Smooth muscle cell (in vitro differentiated cells): Measurements from ENCODE around the gene NANOS3. TPM values are rescaled to one million over a fixed set of nuclear protein-coding genes. Genes with fewer than 3 reads are reported as not detected.

Source experiments
- DNase-seq: peaks from one replicate; lab custom pipeline; 2025; ENCODE audit not compliant: unreplicated experiment; lab: John Stamatoyannopoulos, UW
- H2AFZ ChIP-seq: fragments of 200-600 bp; sonication (generic); 2 replicates; pipeline ENCODE4 v1.6.0; 2016; ENCODE audit warnings: antibody characterized with exemption, low read depth, mild to moderate bottlenecking
- H3F3A ChIP-seq: fragments of 200-600 bp; sonication (generic); 2 replicates; pipeline ENCODE4 v1.6.0; 2017; ENCODE audit warnings: antibody characterized with exemption, low read depth
- H3K27ac ChIP-seq: fragments of 200-600 bp; sonication (generic); 2 replicates; pipeline ENCODE4 v1.5.1; 2016; ENCODE audit warnings: low read depth, mild to moderate bottlenecking
- H3K27me3 ChIP-seq: fragments of 200-600 bp; sonication (generic); 2 replicates; pipeline ENCODE4 v1.6.1; 2016; ENCODE audit warnings: low read depth, mild to moderate bottlenecking
- H3K36me3 ChIP-seq: fragments of 200-600 bp; sonication (generic); 2 replicates; pipeline ENCODE4 v1.5.1; 2016; ENCODE audit warnings: low read depth
- H3K4me1 ChIP-seq: fragments of 200-600 bp; sonication (generic); 2 replicates; pipeline ENCODE4 v1.5.1; 2016; ENCODE audit warnings: low read depth
- H3K4me2 ChIP-seq: fragments of 200-600 bp; sonication (generic); 2 replicates; pipeline ENCODE4 v1.6.0; 2016; ENCODE audit warnings: mild to moderate bottlenecking
- H3K4me3 ChIP-seq: fragments of 200-600 bp; sonication (generic); 2 replicates; pipeline ENCODE4 v1.5.1; 2016; ENCODE audit warnings: mild to moderate bottlenecking
- H3K79me2 ChIP-seq: fragments of 200-600 bp; sonication (generic); 2 replicates; pipeline ENCODE4 v1.6.0; 2016; ENCODE audit warnings: low read depth, mild to moderate bottlenecking
- H3K9ac ChIP-seq: fragments of 200-600 bp; sonication (generic); 2 replicates; pipeline ENCODE4 v1.6.0; 2016; ENCODE audit warnings: low read depth
- H3K9me3 ChIP-seq: fragments of 200-600 bp; sonication (generic); replicated peaks from 2 replicates; pipeline ENCODE4 v1.5.1; 2016; ENCODE audit warnings: low read depth
- H4K20me1 ChIP-seq: fragments of 200-600 bp; sonication (generic); 2 replicates; pipeline ENCODE4 v1.6.0; 2016; ENCODE audit warnings: low read depth
- CTCF ChIP-seq: fragments of 200-600 bp; sonication (generic); IDR thresholded peaks from 2 replicates; pipeline ENCODE4 v1.5.1; 2017; ENCODE audit warnings: borderline replicate concordance, mild to moderate bottlenecking, antibody characterized with exemption; ENCODE audit not compliant: insufficient read depth, poor library complexity, severe bottlenecking
- WGBS: methylation state at CpG from one replicate; pipeline ENCODE4 v1.1.7; 2016; ENCODE audit warnings: low lambda C conversion rate; 5-methylcytosine and 5-hydroxymethylcytosine counted together
- polyA plus RNA-seq: library from polyadenylated mRNA; unstranded; fragments of >200 nt; fragmentation: Nextera tagmentation; extraction: Ambion mirVana; gene quantifications from 2 replicates; pipeline ENCODE4 v1.2.1, GENCODE V29; 2016
- total RNA-seq: library from RNA; depleted of rRNA; stranded (reverse); fragments of >200 nt; gene quantifications from 2 replicates; pipeline ENCODE4 v1.2.3, GENCODE V29; 2014

The NANOS3 gene
- total and polyA plus RNA-seq, 2 experiments from 2014 or later, result 2.7 TPM; not detected in 1

- H3K9ac ChIP-seq, result no peak overlapping the region
- no peak for DNase-seq
- H4K20me1 ChIP-seq, result no peaks in the 10 kb centered on the region
- H3K36me3 ChIP-seq, result no peaks in the 10 kb centered on the region
- peaks cover 19% of the 10 kb centered on the region for H3K4me1 ChIP-seq
- no peaks in the 10 kb centered on the region for H3K27me3 ChIP-seq
- TF ChIP-seq CTCF, result no peak
- 78% methylated on average over 2 of the region's 2 CpGs for WGBS
- peaks cover 28% of the 10 kb centered on the region for H3F3A ChIP-seq
- no peak overlapping the region for H3K27ac ChIP-seq
- H2AFZ ChIP-seq, result no peak overlapping the region
- H3K79me2 ChIP-seq, result no peaks in the 10 kb centered on the region
- no peaks in the 10 kb centered on the region for H3K9me3 ChIP-seq
- H3K4me2 ChIP-seq, result no peak overlapping the region
- no peak overlapping the region for H3K4me3 ChIP-seq
Observed at GRCh38 chr19:13856497-13856896, 20.4 kb upstream of the NANOS3 start.

- peaks cover 7% of the 10 kb centered on the region for H3K4me1 ChIP-seq
- H2AFZ ChIP-seq, result no peak overlapping the region
- no peak overlapping the region for H3K4me2 ChIP-seq
- no peaks in the 10 kb centered on the region for H3K36me3 ChIP-seq
- DNase-seq, result no peak
- peak overlapping the region; percentile 70 for H3K27ac ChIP-seq
- TF ChIP-seq CTCF, result no peak
- no peaks in the 10 kb centered on the region for H3K9me3 ChIP-seq
- H3K79me2 ChIP-seq, result no peaks in the 10 kb centered on the region
- WGBS, result 98% methylated on average over 3 of the region's 3 CpGs
- H3K27me3 ChIP-seq, result no peaks in the 10 kb centered on the region
- no peak overlapping the region for H3K9ac ChIP-seq
- H4K20me1 ChIP-seq, result no peaks in the 10 kb centered on the region
- peaks cover 4% of the 10 kb centered on the region for H3F3A ChIP-seq
- H3K4me3 ChIP-seq, result no peak overlapping the region
Observed at GRCh38 chr19:13859361-13859880, 17.5 kb upstream of the NANOS3 start.

GRCh38 chr19:13860679-13861391 is 16.1 kb upstream of the NANOS3 start:
- H3K9me3 ChIP-seq, result no peaks in the 10 kb centered on the region
- no peak for DNase-seq
- H3K79me2 ChIP-seq, result no peaks in the 10 kb centered on the region
- H3K4me1 ChIP-seq, result peaks cover 8% of the 10 kb centered on the region
- 90% methylated on average over 13 of the region's 13 CpGs for WGBS
- no peak for TF ChIP-seq CTCF
- peaks cover 4% of the 10 kb centered on the region for H3F3A ChIP-seq
- H3K27ac ChIP-seq, result peak overlapping the region; percentile 86
- H2AFZ ChIP-seq, result no peak overlapping the region
- no peaks in the 10 kb centered on the region for H3K27me3 ChIP-seq
- H4K20me1 ChIP-seq, result no peaks in the 10 kb centered on the region
- H3K9ac ChIP-seq, result no peak overlapping the region
- no peaks in the 10 kb centered on the region for H3K36me3 ChIP-seq
- no peak overlapping the region for H3K4me2 ChIP-seq
- H3K4me3 ChIP-seq, result no peak overlapping the region

GRCh38 chr19:13861392-13861713 is 15.6 kb upstream of the NANOS3 start:
- WGBS, result 71% methylated on average over 11 of the region's 11 CpGs
- peak overlapping the region; percentile 86 for H3K27ac ChIP-seq
- peak overlapping the region; percentile 44 for H3K4me3 ChIP-seq
- H3K79me2 ChIP-seq, result no peaks in the 10 kb centered on the region
- H3K36me3 ChIP-seq, result no peaks in the 10 kb centered on the region
- peaks cover 4% of the 10 kb centered on the region for H3F3A ChIP-seq
- TF ChIP-seq CTCF, result no peak
- peaks cover 13% of the 10 kb centered on the region for H3K4me1 ChIP-seq
- H3K9ac ChIP-seq, result peak overlapping the region; percentile 76
- H4K20me1 ChIP-seq, result no peaks in the 10 kb centered on the region
- H2AFZ ChIP-seq, result no peak overlapping the region
- no peaks in the 10 kb centered on the region for H3K9me3 ChIP-seq
- no peaks in the 10 kb centered on the region for H3K27me3 ChIP-seq
- DNase-seq, result no peak
- peak overlapping the region; percentile 84 for H3K4me2 ChIP-seq
